HCT116 (cell line): Measurements from ENCODE around the gene ARNT2. TPM values are rescaled to one million over a fixed set of nuclear protein-coding genes. Genes with fewer than 3 reads are reported as not detected.

Experiments
- ATAC-seq: fragments of 200-7000 bp; cut with Tn5 transposase; 2 replicates; pipeline ENCODE4 v1.9.1; 2020; ENCODE audit warnings: mild to moderate bottlenecking, moderate library complexity
- BruUV-seq: library from RNA; stranded (reverse); fragments of 400-500 nt; replicated peaks from 2 replicates; lab custom pipeline; 2021; lab: Mats Ljungman, UMichigan
- CTCF ChIA-PET: fragments of 300-600 bp; sonication (Branson Sonifier 250); formaldehyde crosslinking; loops from one replicate; lab custom pipeline; 2021; ENCODE audit warnings: antibody characterized with exemption; lab: Charles Lee
- POLR2A ChIA-PET: fragments of 300-600, 350-600 bp; sonication (Branson Sonifier 250); formaldehyde crosslinking; loops from one replicate; lab custom pipeline; 2021; ENCODE audit warnings: antibody characterized with exemption; lab: Charles Lee
- RAD21 ChIA-PET, 2 experiments: fragments of 300-600 bp; sonication (Branson Sonifier 250); formaldehyde crosslinking; loops; one replicate each; lab custom pipeline; 2023; ENCODE audit warnings: low total read pairs in 2 of 2; ENCODE audit not compliant: uncharacterized antibody in 2 of 2, unreplicated experiment in 2 of 2, low non-redundant PET in 1 of 2; lab: Charles Lee
- DNase-seq: peaks from one replicate; pipeline ENCODE4 v3.0.0-alpha.2; 2010; ENCODE audit warnings: low read depth, low spot score
- H2AFZ ChIP-seq: fragments of 200-600 bp; shearing (Covaris generic), sonication (generic); 2 replicates; pipeline ENCODE4 v1.6.1; 2017; ENCODE audit warnings: low read depth, mixed run types, mixed read lengths, antibody characterized with exemption, low read length; ENCODE audit not compliant: poor library complexity, severe bottlenecking
- H3K27ac ChIP-seq: 2 replicates; pipeline ENCODE4 v1.5.1; 2012; ENCODE audit warnings: low read depth, low read length
- H3K27me3 ChIP-seq: fragments of 200-600 bp; sonication (generic); 2 replicates; pipeline ENCODE4 v1.6.1; 2016; ENCODE audit warnings: mixed run types, low read length, mixed read lengths; ENCODE audit not compliant: insufficient read depth
- H3K36me3 ChIP-seq, 2 experiments: fragments of 200-500 bp in 1 of 2; fragments of 200-600 bp in 1 of 2; sonication (Bioruptor generic) in 1 of 2; sonication (generic) in 1 of 2; 2 replicates each; pipeline versions ENCODE4 v1.5.1 to v1.6.1; 2014 to 2016; ENCODE audit warnings: low read length in 2 of 2, inconsistent platforms in 1 of 2, mixed read lengths in 1 of 2, mixed run types in 1 of 2; ENCODE audit not compliant: insufficient read depth in 2 of 2, control insufficient read depth in 1 of 2
- H3K4me1 ChIP-seq, 2 experiments: fragments of 200-600 bp in 1 of 2; sonication (generic) in 1 of 2; 2 replicates each; pipeline versions ENCODE4 v1.5.1 to v1.6.1; 2012 to 2017; ENCODE audit warnings: low read length in 2 of 2, inconsistent platforms in 1 of 2, mild to moderate bottlenecking in 1 of 2, mixed read lengths in 1 of 2, mixed run types in 1 of 2, moderate library complexity in 1 of 2; ENCODE audit not compliant: insufficient read depth in 2 of 2, control insufficient read depth in 1 of 2
- H3K4me2 ChIP-seq: fragments of 200-600 bp; sonication (generic); 2 replicates; pipeline ENCODE4 v1.6.1; 2017; ENCODE audit warnings: mixed run types, low read length, mixed read lengths
- H3K4me3 ChIP-seq, 2 experiments: fragments of 200-600 bp in 1 of 2; sonication (generic) in 1 of 2; replicated peaks in 1 of 2; 2 replicates each; pipeline ENCODE4 v1.5.1; 2011 to 2016; ENCODE audit warnings: low read length in 2 of 2, control low read depth in 1 of 2, low read depth in 1 of 2, mild to moderate bottlenecking in 1 of 2, mixed read lengths in 1 of 2, mixed run types in 1 of 2
- H3K79me2 ChIP-seq: fragments of 200-600 bp; sonication (generic); 2 replicates; pipeline ENCODE4 v1.6.1; 2017; ENCODE audit warnings: mild to moderate bottlenecking, mixed run types, low read length, moderate library complexity, mixed read lengths; ENCODE audit not compliant: insufficient read depth
- H3K9ac ChIP-seq: fragments of 200-600 bp; sonication (generic); 2 replicates; pipeline ENCODE4 v1.6.1; 2016; ENCODE audit warnings: low read length, mixed read lengths
- H3K9me2 ChIP-seq: fragments of 200-600 bp; sonication (generic), shearing (Covaris generic); 2 replicates; pipeline ENCODE4 v1.6.1; 2017; ENCODE audit warnings: mixed run types, mild to moderate bottlenecking, moderate library complexity; ENCODE audit not compliant: insufficient read depth
- H3K9me3 ChIP-seq, 2 experiments: fragments of 200-500 bp in 1 of 2; fragments of 200-600 bp in 1 of 2; sonication (Bioruptor generic) in 1 of 2; sonication (generic) in 1 of 2; 2 replicates each; pipeline ENCODE4 v1.6.1; 2014 to 2017; ENCODE audit warnings: low read length in 2 of 2, mixed read lengths in 2 of 2, inconsistent platforms in 1 of 2, low read depth in 1 of 2, mild to moderate bottlenecking in 1 of 2, mixed run types in 1 of 2, moderate library complexity in 1 of 2; ENCODE audit not compliant: control insufficient read depth in 1 of 2, insufficient read depth in 1 of 2
- H4K20me1 ChIP-seq: fragments of 200-600 bp; sonication (generic), shearing (Covaris generic); 2 replicates; pipeline ENCODE4 v1.6.1; 2017; ENCODE audit warnings: mixed run types, mild to moderate bottlenecking, moderate library complexity; ENCODE audit not compliant: insufficient read depth
- ATF3 ChIP-seq: IDR thresholded peaks from 2 replicates; pipeline ENCODE4 v1.6.1; 2012
- CBX3 ChIP-seq: IDR thresholded peaks from 2 replicates; pipeline ENCODE4 v1.6.1; 2012; ENCODE audit warnings: low read depth
- CEBPB ChIP-seq: IDR thresholded peaks from 2 replicates; pipeline ENCODE4 v1.6.1; 2012; ENCODE audit warnings: low read depth
- CTCF ChIP-seq, 3 experiments: fragments of 200-600 bp in 1 of 3; sonication (generic) in 1 of 3; IDR thresholded peaks in 2 of 3; conservative IDR thresholded peaks in 1 of 3; 2 replicates each; pipeline ENCODE4 v1.5.1; 2012 to 2017; ENCODE audit warnings: low read depth in 2 of 3, low read length in 2 of 3, antibody characterized with exemption in 1 of 3, borderline replicate concordance in 1 of 3, control low read depth in 1 of 3, mild to moderate bottlenecking in 1 of 3, mixed read lengths in 1 of 3, mixed run types in 1 of 3, moderate library complexity in 1 of 3; ENCODE audit not compliant: insufficient read depth in 1 of 3
- ELF1 ChIP-seq: IDR thresholded peaks from 2 replicates; pipeline ENCODE4 v1.6.1; 2012; ENCODE audit warnings: low read depth, borderline replicate concordance
- EZH2 ChIP-seq: fragments of 200-600 bp; sonication (generic); IDR thresholded peaks from 2 replicates; pipeline ENCODE4 v1.6.1; 2017; ENCODE audit warnings: antibody characterized with exemption, mixed run types
- EZH2phosphoT487 ChIP-seq: fragments of 200-600 bp; IDR thresholded peaks from 2 replicates; pipeline ENCODE4 v1.6.1; 2018; ENCODE audit warnings: antibody characterized with exemption, borderline replicate concordance
- FOSL1 ChIP-seq: IDR thresholded peaks from 2 replicates; pipeline ENCODE4 v1.6.1; 2012; ENCODE audit warnings: low read depth
- JUND ChIP-seq: IDR thresholded peaks from 2 replicates; pipeline ENCODE4 v1.6.1; 2012
- MAX ChIP-seq: IDR thresholded peaks from 2 replicates; pipeline ENCODE4 v1.6.1; 2012
- POLR2A ChIP-seq: IDR thresholded peaks from 2 replicates; pipeline ENCODE4 v1.7.0; 2011; ENCODE audit warnings: borderline replicate concordance; ENCODE audit not compliant: insufficient read depth, insufficient read length; ENCODE audit errors: extremely low read depth
- POLR2AphosphoS5 ChIP-seq: IDR thresholded peaks from 2 replicates; pipeline ENCODE4 v1.6.1; 2011; ENCODE audit warnings: mild to moderate bottlenecking, low read depth, low read length, moderate library complexity
- RAD21 ChIP-seq: IDR thresholded peaks from 2 replicates; pipeline ENCODE4 v1.6.1; 2012; ENCODE audit warnings: low read depth, mild to moderate bottlenecking
- REST ChIP-seq: IDR thresholded peaks from 2 replicates; pipeline ENCODE4 v1.6.1; 2012; ENCODE audit warnings: low read depth
- SRF ChIP-seq: IDR thresholded peaks from 2 replicates; pipeline ENCODE4 v1.6.1; 2012; ENCODE audit warnings: low read depth
- YY1 ChIP-seq: IDR thresholded peaks from 2 replicates; pipeline ENCODE4 v1.6.1; 2011; ENCODE audit warnings: low read length, low read depth, moderate library complexity, mild to moderate bottlenecking; ENCODE audit not compliant: insufficient replicate concordance; ENCODE audit errors: extremely low read depth
- ZBTB33 ChIP-seq: IDR thresholded peaks from 2 replicates; pipeline ENCODE4 v1.6.1; 2011; ENCODE audit warnings: mild to moderate bottlenecking, low read length, moderate library complexity; ENCODE audit not compliant: insufficient replicate concordance; ENCODE audit errors: extremely low read depth
- ZFX ChIP-seq: fragments of 450-650 bp; IDR thresholded peaks from 2 replicates; pipeline ENCODE4 v1.6.1; 2017
- ZNF274 ChIP-seq: fragments of 200-500 bp; sonication (Bioruptor generic); IDR thresholded peaks from 2 replicates; pipeline ENCODE4 v1.6.1; 2014; ENCODE audit warnings: mild to moderate bottlenecking, low read depth, low read length, inconsistent platforms
- intact Hi-C: fragments of 100-400 bp; cut with micrococcal nuclease; formaldehyde crosslinking; loops from 2 replicates; pipeline ENCODE4 v1.10.0; 2022
- total RNA-seq: library from RNA; stranded (reverse); gene quantifications from one replicate; pipeline ENCODE4 v1.2.1, GENCODE V29; 2021; ENCODE audit not compliant: unreplicated experiment

Gene ARNT2
- total RNA-seq, 1 experiment from 2014 or later: 3.0 TPM

GRCh38 chr15:80492409-80492808 is 88.2 kb downstream of the ARNT2 start:
- H3K79me2 ChIP-seq: no peaks in the 10 kb centered on the region
- ATAC-seq: no peak
- POLR2A ChIA-PET: no interaction called here
- no peak for DNase-seq
- no peaks in the 10 kb centered on the region for H4K20me1 ChIP-seq
- no peak overlapping the region for H2AFZ ChIP-seq
- no peaks in the 10 kb centered on the region for H3K9me3 ChIP-seq
- no peak overlapping the region for H3K4me3 ChIP-seq
- H3K4me1 ChIP-seq: peaks cover 3 to 7% of the 10 kb centered on the region in 2 experiments; a peak in 2 of 4 replicates
- no TSS peak for BruUV-seq
- H3K4me2 ChIP-seq: no peak overlapping the region
- TF ChIP-seq YY1 (no peak), REST (no peak), JUND (no peak), EZH2 (no peak), CEBPB (no peak), RAD21 (no peak), MAX (no peak), CBX3 (no peak), ZBTB33 (no peak), EZH2phosphoT487 (no peak), FOSL1 (no peak), POLR2AphosphoS5 (no peak), SRF (no peak), POLR2A (no peak), ATF3 (no peak), CTCF (IDR thresholded peaks at IDR 0.05 in 2 of 3, conservative IDR thresholded peaks at IDR 0.05 in 1 of 3; ENCODE audit: borderline replicate concordance in 1 of 3, insufficient read depth in 1 of 3, low read depth in 2 of 3, low read length in 2 of 3) (no peak), ZFX (no peak), ELF1 (no peak), ZNF274 (no peak)
- intact Hi-C loops: no loop called here
- H3K36me3 ChIP-seq: no peaks in the 10 kb centered on the region
- H3K27me3 ChIP-seq: no peaks in the 10 kb centered on the region
- CTCF ChIA-PET: no interaction called here
- no peak overlapping the region for H3K9ac ChIP-seq
- H3K9me2 ChIP-seq: no peaks in the 10 kb centered on the region
- H3K27ac ChIP-seq: no peak overlapping the region
- RAD21 ChIA-PET: no interaction called here
